Measurements from ENCODE around the gene RPL18. TPM values are rescaled to one million over a fixed set of nuclear protein-coding genes. Genes with fewer than 3 reads are reported as not detected.

The RPL18 gene
- total and polyA plus RNA-seq, 2 experiments from 2014 or later, result 659 to 1,266 TPM

DNA sequence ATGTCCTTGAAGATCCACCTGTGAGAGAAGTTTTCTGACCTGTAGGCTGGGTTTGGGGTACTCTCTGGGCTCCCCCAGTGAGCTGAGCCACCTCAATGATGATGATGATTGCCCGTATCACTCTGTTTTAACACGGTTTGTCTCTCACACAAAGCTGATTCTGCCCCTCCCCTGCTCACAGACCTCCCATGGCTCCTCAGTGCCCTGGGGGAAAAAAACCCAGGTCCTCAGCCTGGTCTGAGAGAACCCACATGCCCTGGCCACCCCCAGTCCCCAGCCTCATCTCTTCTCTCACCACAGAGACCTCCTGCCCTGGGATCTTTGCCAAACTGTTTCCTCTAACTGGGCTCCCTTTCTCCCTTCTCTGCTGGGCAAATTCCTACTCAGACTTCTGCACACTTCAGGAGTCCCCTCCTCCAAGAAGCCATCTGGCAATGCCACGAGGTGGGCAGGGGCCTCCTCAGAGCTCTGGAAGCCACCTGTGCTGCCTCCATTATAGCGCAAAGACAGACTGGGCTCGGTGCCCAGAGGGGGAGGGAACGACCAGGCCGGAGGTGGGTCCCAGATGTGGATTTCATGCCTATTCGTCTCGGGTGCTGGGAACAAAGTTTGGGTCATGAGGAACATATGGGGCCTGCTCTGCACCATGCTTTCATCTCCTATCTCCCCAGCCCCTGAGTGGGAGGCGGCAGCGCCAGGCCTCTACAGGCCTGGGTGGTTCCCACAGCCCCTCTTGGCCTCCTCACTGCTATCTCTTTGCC, 35.5 kb upstream of the RPL18 start:
- in situ Hi-C loops (cut with MboI), result no loop called here
- Histone ChIP-seq H2AFZ (no peak overlapping the region), H3K36me3 (ENCODE audit: low read depth) (no peaks in the 10 kb centered on the region), H4K20me1 (ENCODE audit: insufficient read depth) (no peaks in the 10 kb centered on the region), H3K9me2 (ENCODE audit: insufficient read depth) (no peaks in the 10 kb centered on the region), H3K9me3 (ENCODE audit: low read depth) (no peaks in the 10 kb centered on the region), H3K79me2 (ENCODE audit: insufficient read depth) (no peaks in the 10 kb centered on the region), H3K27me3 (replicated peaks; ENCODE audit: insufficient read depth) (no peaks in the 10 kb centered on the region), H3K9ac (no peak overlapping the region), H3K27ac (no peak overlapping the region), H3K4me3 (no peak overlapping the region), H3F3A (ENCODE audit: insufficient read depth) (peaks cover 18% of the 10 kb centered on the region), H3K4me1 (ENCODE audit: insufficient read depth) (peaks cover 8% of the 10 kb centered on the region; the same call in 1 of the 2 replicates), H3K4me2 (ENCODE audit: unreplicated experiment) (no peak overlapping the region)
- TF ChIP-seq EZH2phosphoT487 (IDR thresholded peaks at IDR 0.05; ENCODE audit: insufficient read depth, low read depth) (no peak), EZH2 (IDR thresholded peaks at IDR 0.05; ENCODE audit: insufficient read depth, poor library complexity, severe bottlenecking) (no peak)
- WGBS, 2 experiments (ENCODE audit: low coverage in 1 of 2, low lambda C conversion rate in 2 of 2, missing lambda C conversion rate in 2 of 2), result 33 to 35% methylated on average over 11 of the region's 11 CpGs
- no peak for DNase-seq

DNA sequence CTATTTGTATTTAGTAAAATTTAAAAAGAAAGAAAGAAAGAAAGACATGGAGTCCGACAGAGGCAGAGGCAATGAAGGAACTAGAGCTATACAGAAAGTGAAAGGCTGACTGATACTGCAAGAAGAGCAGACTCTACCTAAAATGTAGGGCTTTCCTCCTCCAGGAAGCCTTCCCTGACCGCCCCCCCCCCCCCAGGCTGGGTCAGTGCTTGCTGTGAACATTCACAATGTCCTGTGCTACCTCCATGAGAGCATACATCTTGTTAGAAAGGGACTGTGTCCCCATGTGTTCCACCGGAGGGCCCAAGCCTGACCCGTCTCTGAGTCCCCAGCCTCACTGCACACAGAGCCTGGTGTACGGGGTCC, 32.7 kb upstream of the RPL18 start:
- in situ Hi-C loops (cut with MboI), result no loop called here
- peaks cover 2% of the 10 kb centered on the region; the same call in 1 of the 2 replicates for H3F3A ChIP-seq (ENCODE audit: insufficient read depth)
- H3K4me3 ChIP-seq, result no peak overlapping the region
- no peak for DNase-seq
- no peaks in the 10 kb centered on the region for H3K9me2 ChIP-seq (ENCODE audit: insufficient read depth)
- H3K9me3 ChIP-seq (ENCODE audit: low read depth), result no peaks in the 10 kb centered on the region
- H3K9ac ChIP-seq, result no peak overlapping the region
- no peak overlapping the region for H3K4me2 ChIP-seq (ENCODE audit: unreplicated experiment)
- no peak overlapping the region for H2AFZ ChIP-seq
- TF ChIP-seq EZH2phosphoT487 (IDR thresholded peaks at IDR 0.05; ENCODE audit: insufficient read depth, low read depth) (no peak), EZH2 (IDR thresholded peaks at IDR 0.05; ENCODE audit: insufficient read depth, poor library complexity, severe bottlenecking) (no peak)
- H4K20me1 ChIP-seq (ENCODE audit: insufficient read depth), result no peaks in the 10 kb centered on the region
- no peak overlapping the region for H3K27ac ChIP-seq
- no peaks in the 10 kb centered on the region for H3K27me3 ChIP-seq (replicated peaks; ENCODE audit: insufficient read depth)
- no peaks in the 10 kb centered on the region for H3K79me2 ChIP-seq (ENCODE audit: insufficient read depth)
- H3K4me1 ChIP-seq (ENCODE audit: insufficient read depth), result peaks cover 6% of the 10 kb centered on the region; the same call in 1 of the 2 replicates
- 61 to 69% methylated on average over 5 of the region's 5 CpGs for WGBS, 2 experiments (ENCODE audit: low coverage in 1 of 2, low lambda C conversion rate in 2 of 2, missing lambda C conversion rate in 2 of 2)
- H3K36me3 ChIP-seq (ENCODE audit: low read depth), result no peaks in the 10 kb centered on the region

DNA sequence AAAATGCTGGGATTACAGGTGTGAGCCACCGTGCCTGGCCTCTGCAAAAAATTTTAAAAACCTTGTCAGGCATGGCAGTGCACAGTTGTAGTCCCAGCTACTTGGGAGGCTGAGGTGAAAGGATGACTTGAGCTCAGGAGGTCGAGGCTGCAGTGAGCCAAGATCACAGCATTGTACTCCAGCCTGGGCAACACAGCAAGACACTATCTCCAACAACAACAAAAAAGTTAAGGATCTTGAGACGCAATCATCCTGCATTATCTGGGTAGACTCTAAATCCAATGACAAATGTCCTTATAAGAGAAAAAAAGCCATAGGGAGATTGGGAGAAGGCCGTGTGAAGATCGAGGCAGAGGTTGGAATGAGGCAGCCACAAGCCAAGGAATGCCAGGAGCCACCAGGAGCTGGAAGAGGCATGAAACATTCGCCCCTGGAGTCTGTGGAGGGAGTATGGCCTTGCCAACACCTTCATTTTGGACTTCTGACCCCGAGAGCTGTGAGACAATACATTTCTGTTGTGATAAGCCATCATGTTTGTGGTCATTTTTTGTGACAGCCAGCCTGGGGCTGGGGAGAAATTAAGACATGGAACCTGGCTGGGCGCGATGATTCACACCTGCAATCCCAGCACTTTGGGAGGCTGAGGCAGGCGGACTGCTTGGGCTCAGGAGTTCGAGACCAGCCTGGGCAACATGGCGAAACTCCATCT, 32.1 kb upstream of the RPL18 start:
- no peaks in the 10 kb centered on the region for H3K27me3 ChIP-seq (replicated peaks; ENCODE audit: insufficient read depth)
- H3K9me2 ChIP-seq (ENCODE audit: insufficient read depth), result no peaks in the 10 kb centered on the region
- 89 to 91% methylated on average over 12 of the region's 12 CpGs for WGBS, 2 experiments (ENCODE audit: low coverage in 1 of 2, low lambda C conversion rate in 2 of 2, missing lambda C conversion rate in 2 of 2)
- peaks cover under 1% of the 10 kb centered on the region; the same call in 1 of the 2 replicates for H3F3A ChIP-seq (ENCODE audit: insufficient read depth)
- in situ Hi-C loops (cut with MboI), result no loop called here
- H3K79me2 ChIP-seq (ENCODE audit: insufficient read depth), result no peaks in the 10 kb centered on the region
- H3K9me3 ChIP-seq (ENCODE audit: low read depth), result no peaks in the 10 kb centered on the region
- TF ChIP-seq EZH2phosphoT487 (IDR thresholded peaks at IDR 0.05; ENCODE audit: insufficient read depth, low read depth), result no peak
- no peak for TF ChIP-seq EZH2 (IDR thresholded peaks at IDR 0.05; ENCODE audit: insufficient read depth, poor library complexity, severe bottlenecking)
- H3K4me2 ChIP-seq (ENCODE audit: unreplicated experiment), result no peak overlapping the region
- no peaks in the 10 kb centered on the region for H4K20me1 ChIP-seq (ENCODE audit: insufficient read depth)
- DNase-seq, result no peak
- H2AFZ ChIP-seq, result no peak overlapping the region
- 0 out of 2 replicates have a peak, but pooled peaks cover 5% of the 10 kb centered on the region for H3K4me1 ChIP-seq (ENCODE audit: insufficient read depth)
- no peak overlapping the region for H3K9ac ChIP-seq
- H3K36me3 ChIP-seq (ENCODE audit: low read depth), result no peaks in the 10 kb centered on the region
- no peak overlapping the region for H3K4me3 ChIP-seq
- H3K27ac ChIP-seq, result no peak overlapping the region

- no peaks in the 10 kb centered on the region for H3K9me3 ChIP-seq (ENCODE audit: low read depth)
- in situ Hi-C loops (cut with MboI), result no loop called here
- no peak overlapping the region for H2AFZ ChIP-seq
- no peak overlapping the region for H3K9ac ChIP-seq
- H3K27ac ChIP-seq, result no peak overlapping the region
- no peaks in the 10 kb centered on the region for H3K9me2 ChIP-seq (ENCODE audit: insufficient read depth)
- WGBS, 2 experiments (ENCODE audit: low coverage in 1 of 2, low lambda C conversion rate in 2 of 2, missing lambda C conversion rate in 2 of 2), result 89 to 98% methylated on average over 2 of the region's 2 CpGs
- 0 out of 2 replicates have a peak, but pooled peaks cover 17% of the 10 kb centered on the region for H3K4me1 ChIP-seq (ENCODE audit: insufficient read depth)
- H3F3A ChIP-seq (ENCODE audit: insufficient read depth), result peaks cover 7% of the 10 kb centered on the region; the same call in 1 of the 2 replicates
- no peak for DNase-seq
- H3K4me2 ChIP-seq (ENCODE audit: unreplicated experiment), result no peak overlapping the region
- H4K20me1 ChIP-seq (ENCODE audit: insufficient read depth), result no peaks in the 10 kb centered on the region
- no peaks in the 10 kb centered on the region for H3K27me3 ChIP-seq (replicated peaks; ENCODE audit: insufficient read depth)
- H3K36me3 ChIP-seq (ENCODE audit: low read depth), result no peaks in the 10 kb centered on the region
- no peaks in the 10 kb centered on the region for H3K79me2 ChIP-seq (ENCODE audit: insufficient read depth)
- H3K4me3 ChIP-seq, result no peak overlapping the region
- TF ChIP-seq EZH2 (IDR thresholded peaks at IDR 0.05; ENCODE audit: insufficient read depth, poor library complexity, severe bottlenecking), result no peak
- no peak for TF ChIP-seq EZH2phosphoT487 (IDR thresholded peaks at IDR 0.05; ENCODE audit: insufficient read depth, low read depth)
These were observed 29.2 kb upstream of the RPL18 start for GRCh38 chr19:48648134-48648533.
